Muscle layer of duodenum (tissue), 2 donors: ENCODE measurements around the gene DOCK9.

Experiments
- H3K27ac ChIP-seq: one replicate; pipeline ENCODE4 v1.7.0; 2013; ENCODE audit warnings: mild to moderate bottlenecking, low read length
- H3K27me3 ChIP-seq: one replicate; pipeline ENCODE4 v1.7.0; 2013; ENCODE audit warnings: low read depth, mild to moderate bottlenecking, control low read depth, low read length
- H3K36me3 ChIP-seq, 2 donors: one replicate each; pipeline ENCODE4 v1.7.0; 2013; ENCODE audit warnings: low read length in 2 of 2, control low read depth in 1 of 2, mild to moderate bottlenecking in 1 of 2; ENCODE audit not compliant: insufficient read depth in 2 of 2, control insufficient read depth in 1 of 2
- H3K4me1 ChIP-seq, 2 donors: one replicate each; pipeline ENCODE4 v1.7.0; 2013; ENCODE audit warnings: low read length in 2 of 2, mild to moderate bottlenecking in 2 of 2, control low read depth in 1 of 2, moderate library complexity in 1 of 2; ENCODE audit not compliant: insufficient read depth in 2 of 2, control insufficient read depth in 1 of 2
- H3K4me3 ChIP-seq, 2 donors: one replicate each; pipeline ENCODE4 v1.7.0; 2013; ENCODE audit warnings: low read length in 2 of 2, low read depth in 1 of 2, mild to moderate bottlenecking in 1 of 2
- H3K9me3 ChIP-seq, 2 donors: one replicate each; pipeline ENCODE4 v1.7.0; 2013; ENCODE audit warnings: low read length in 2 of 2, control low read depth in 1 of 2, mild to moderate bottlenecking in 1 of 2; ENCODE audit not compliant: control insufficient read depth in 1 of 2
- donor health status: healthy.

The DOCK9 gene

DNA sequence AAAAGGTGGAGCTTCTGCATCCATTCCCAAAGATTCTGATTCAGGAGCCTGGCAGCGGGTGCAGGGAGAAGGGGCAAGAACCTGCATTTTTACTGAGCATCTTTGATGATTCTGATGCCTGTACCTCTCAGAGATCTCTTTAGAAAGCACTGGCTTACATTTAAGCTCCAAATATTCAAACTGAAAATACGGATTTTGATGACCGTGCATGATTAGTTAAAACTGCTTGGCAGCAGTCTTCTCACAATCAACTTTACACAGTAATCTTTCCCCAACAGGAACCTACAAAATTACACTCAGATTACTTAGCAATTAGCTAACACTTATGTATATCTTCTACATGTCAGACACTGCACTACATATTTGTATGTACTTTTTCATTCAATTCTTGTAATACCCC, 108.9 kb downstream of the DOCK9 start:
- H3K36me3 ChIP-seq: peaks cover 39 to 57% of the 10 kb centered on the region in 2 donors
- H3K27me3 ChIP-seq: no peaks in the 10 kb centered on the region
- H3K9me3 ChIP-seq: peaks cover 5 to 8% of the 10 kb centered on the region in 2 donors
- H3K27ac ChIP-seq: no peak overlapping the region
- H3K4me1 ChIP-seq: no peaks in the 10 kb centered on the region
- no peak overlapping the region for H3K4me3 ChIP-seq

DNA sequence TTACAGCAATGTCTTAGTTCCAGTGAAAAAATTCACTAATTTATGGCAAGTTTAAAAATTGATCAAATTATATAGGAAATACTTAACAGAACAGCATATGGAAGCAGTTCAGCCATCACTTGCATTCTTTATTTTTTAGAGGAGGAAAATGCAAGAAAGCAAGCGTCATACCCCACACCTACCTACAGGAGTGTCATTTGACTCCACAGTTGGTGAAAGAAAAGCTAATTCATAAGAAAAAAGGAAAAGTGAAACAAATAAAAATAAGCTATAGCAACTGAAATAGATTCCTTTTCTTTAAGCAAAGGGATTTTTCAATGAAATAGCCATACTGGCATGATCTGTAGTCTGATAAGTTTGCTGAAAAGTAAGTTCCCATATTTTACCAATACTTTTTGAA, 111.0 kb downstream of the DOCK9 start:
- Histone ChIP-seq H3K9me3 (no peaks in the 10 kb centered on the region), H3K27me3 (no peaks in the 10 kb centered on the region), H3K4me3 (no peak overlapping the region), H3K27ac (no peak overlapping the region), H3K36me3 (peaks cover 44 to 52% of the 10 kb centered on the region in 2 donors), H3K4me1 (no peaks in the 10 kb centered on the region)

DNA sequence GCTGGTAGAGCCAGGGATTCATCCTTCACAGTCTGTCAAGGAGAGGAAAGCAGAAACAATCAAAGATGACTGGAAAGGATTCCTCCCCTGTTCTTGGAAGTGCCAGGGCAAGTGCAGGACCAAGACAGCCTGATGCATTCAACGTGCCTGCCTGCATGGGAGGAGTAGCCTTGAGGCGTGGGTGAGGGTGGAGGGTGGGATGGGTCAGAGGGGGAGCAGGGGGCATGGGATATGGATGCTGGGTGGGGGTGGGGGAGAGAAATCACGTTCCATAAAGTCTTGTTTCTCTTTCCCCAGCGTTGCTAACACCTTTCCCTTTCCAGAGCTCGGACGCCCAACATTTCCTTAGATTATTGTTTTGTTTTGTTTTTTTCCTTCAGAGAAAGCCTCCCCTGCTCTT, 117.4 kb downstream of the DOCK9 start:
- no peaks in the 10 kb centered on the region for H3K9me3 ChIP-seq
- no peaks in the 10 kb centered on the region for H3K27me3 ChIP-seq
- H3K4me3 ChIP-seq: no peak overlapping the region
- H3K4me1 ChIP-seq: peaks cover 0 to 3% of the 10 kb centered on the region in 2 donors
- peaks cover 44 to 67% of the 10 kb centered on the region in 2 donors for H3K36me3 ChIP-seq
- H3K27ac ChIP-seq: no peak overlapping the region

DNA sequence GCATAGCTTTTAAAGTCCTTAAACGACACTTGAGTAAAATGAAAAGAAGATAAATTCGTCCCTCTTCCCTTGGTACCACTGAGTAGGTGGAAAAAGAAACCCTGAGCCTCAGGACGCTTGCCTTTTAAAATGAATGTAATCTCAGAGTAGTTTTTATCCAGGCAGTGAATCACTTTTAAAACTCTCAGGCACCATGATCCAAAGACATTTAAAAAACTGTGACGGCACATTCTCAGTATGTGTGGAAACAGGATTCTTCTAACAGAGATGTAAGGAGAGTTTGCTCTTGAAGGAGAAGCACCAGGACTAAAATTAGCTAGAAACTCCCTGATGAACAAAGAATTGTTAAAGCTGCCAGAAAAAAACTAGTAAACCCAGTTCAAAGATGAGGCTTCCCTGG, 119.7 kb downstream of the DOCK9 start:
- Histone ChIP-seq H3K36me3 (peaks cover 44 to 60% of the 10 kb centered on the region in 2 donors), H3K27ac (peak overlapping the region; percentile 67), H3K27me3 (no peaks in the 10 kb centered on the region), H3K4me1 (peaks cover 0 to 4% of the 10 kb centered on the region in 2 donors), H3K9me3 (no peaks in the 10 kb centered on the region), H3K4me3 (no peak overlapping the region)

DNA sequence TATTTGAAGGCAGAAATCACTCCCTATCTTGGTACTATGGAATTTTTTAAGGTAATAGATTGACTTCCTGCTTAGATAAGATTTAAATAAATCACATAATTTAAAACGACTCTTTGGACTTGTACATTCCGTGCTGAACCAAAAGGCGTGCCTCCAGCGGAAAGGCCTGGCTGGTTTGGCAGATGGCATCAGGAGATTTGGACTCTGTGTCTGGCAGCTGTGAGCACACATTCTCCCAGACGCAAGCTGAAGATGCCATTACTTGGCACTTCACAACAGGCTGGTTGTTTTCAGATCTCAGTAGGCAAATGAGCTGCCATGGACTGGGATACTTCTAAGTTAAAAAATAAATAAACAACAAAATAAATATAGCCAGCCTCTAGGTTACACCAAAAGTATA, 120.9 kb downstream of the DOCK9 start:
- no peaks in the 10 kb centered on the region for H3K9me3 ChIP-seq
- no peak overlapping the region for H3K4me3 ChIP-seq
- peaks cover 32 to 48% of the 10 kb centered on the region in 2 donors for H3K36me3 ChIP-seq
- no peak overlapping the region for H3K27ac ChIP-seq
- H3K27me3 ChIP-seq: no peaks in the 10 kb centered on the region
- peaks cover 0 to 8% of the 10 kb centered on the region in 2 donors for H3K4me1 ChIP-seq

DNA sequence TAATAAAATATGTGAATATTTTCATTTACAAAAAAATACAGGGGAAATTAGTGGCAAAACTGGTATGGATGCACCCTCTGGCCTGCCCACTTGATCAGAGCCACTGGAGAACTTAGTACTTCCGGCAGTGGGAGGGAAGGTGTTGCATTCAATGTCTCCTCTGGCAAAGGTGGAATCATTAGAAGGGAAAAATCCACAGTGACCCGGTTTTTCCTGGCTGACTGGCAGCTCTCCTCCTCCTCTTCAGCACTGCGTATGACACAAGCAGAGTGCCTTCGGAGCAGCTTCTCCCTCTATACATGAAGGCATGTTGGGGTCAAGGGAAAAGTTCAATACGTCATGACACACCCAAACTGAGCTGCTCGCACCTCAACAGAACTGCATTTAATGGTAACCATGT, 123.4 kb downstream of the DOCK9 start:
- Histone ChIP-seq H3K27me3 (no peaks in the 10 kb centered on the region), H3K27ac (no peak overlapping the region), H3K4me3 (no peak overlapping the region), H3K36me3 (peaks cover 18 to 33% of the 10 kb centered on the region in 2 donors), H3K4me1 (peaks cover 0 to 8% of the 10 kb centered on the region in 2 donors), H3K9me3 (no peaks in the 10 kb centered on the region)

DNA sequence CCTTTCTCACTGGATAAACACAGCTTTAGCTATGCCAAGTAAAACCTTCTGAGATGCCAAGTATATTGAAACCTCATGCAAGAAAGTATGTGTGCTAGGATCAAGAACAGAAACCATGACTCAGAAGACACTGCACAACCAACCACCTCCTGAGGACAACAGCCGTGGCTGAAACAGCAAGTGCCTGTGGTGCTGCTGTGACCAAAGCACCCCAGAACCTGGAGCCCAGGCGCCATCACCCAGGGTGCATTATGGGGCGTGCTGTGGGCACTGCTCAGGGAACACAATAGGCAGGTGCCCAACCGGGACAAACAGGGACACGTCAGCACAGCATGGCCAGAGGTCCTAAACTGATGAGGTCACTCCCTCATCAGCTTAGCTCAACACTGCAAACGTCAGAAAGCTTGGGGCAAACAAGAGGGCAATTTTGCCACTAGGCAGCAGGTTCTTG, 124.1 kb downstream of the DOCK9 start:
- Histone ChIP-seq H3K27me3 (no peaks in the 10 kb centered on the region), H3K27ac (no peak overlapping the region), H3K4me3 (no peak overlapping the region), H3K36me3 (peaks cover 13 to 27% of the 10 kb centered on the region in 2 donors), H3K9me3 (no peaks in the 10 kb centered on the region), H3K4me1 (peaks cover 0 to 8% of the 10 kb centered on the region in 2 donors)

DNA sequence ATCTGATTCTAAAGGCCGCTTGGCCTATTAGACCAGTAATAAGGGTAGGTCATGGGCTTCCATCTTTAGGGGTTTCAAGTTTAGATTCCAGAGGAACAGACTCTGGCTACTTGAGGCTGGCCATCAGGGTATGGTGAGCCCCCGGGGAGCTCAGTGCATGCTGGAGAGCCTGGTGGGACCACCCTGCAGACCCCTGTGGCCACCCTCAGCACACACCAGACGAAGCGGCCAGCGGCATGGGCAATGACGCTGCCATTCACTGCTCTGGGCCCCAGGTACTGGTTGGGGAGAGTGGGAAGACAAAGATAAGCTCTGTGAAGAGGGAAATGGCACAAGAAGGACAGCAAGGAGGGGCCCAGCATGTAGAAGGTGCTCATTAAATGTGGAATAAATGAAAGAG, 126.6 kb downstream of the DOCK9 start:
- H3K27me3 ChIP-seq: no peaks in the 10 kb centered on the region
- no peaks in the 10 kb centered on the region for H3K9me3 ChIP-seq
- peaks cover 0 to 11% of the 10 kb centered on the region in 2 donors for H3K4me1 ChIP-seq
- H3K4me3 ChIP-seq: no peak overlapping the region
- H3K27ac ChIP-seq: no peak overlapping the region
- peaks cover 13 to 27% of the 10 kb centered on the region in 2 donors for H3K36me3 ChIP-seq

DNA sequence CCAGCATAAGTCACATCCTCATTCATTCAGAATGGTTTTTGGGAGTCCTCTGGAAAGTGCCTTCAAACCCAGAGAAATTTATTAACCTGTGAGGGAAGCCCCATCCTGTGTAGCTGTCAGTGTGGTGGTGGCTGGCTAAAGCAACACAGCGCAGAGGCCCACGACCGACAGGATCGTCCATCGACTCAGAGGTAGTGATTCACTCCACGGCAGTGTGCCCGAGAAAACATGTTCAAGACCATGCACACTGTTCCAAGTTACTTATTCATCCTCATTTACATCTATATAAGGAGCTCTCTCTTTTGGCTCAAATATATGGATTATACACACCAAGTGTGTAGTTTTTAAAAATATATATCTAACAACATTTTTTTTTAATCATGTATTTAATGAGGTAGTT, 129.1 kb downstream of the DOCK9 start:
- Histone ChIP-seq H3K27me3 (no peaks in the 10 kb centered on the region), H3K4me1 (peaks cover 0 to 21% of the 10 kb centered on the region in 2 donors), H3K9me3 (no peaks in the 10 kb centered on the region), H3K27ac (no peak overlapping the region), H3K36me3 (peaks cover 0 to 10% of the 10 kb centered on the region in 2 donors), H3K4me3 (no peak overlapping the region)

DNA sequence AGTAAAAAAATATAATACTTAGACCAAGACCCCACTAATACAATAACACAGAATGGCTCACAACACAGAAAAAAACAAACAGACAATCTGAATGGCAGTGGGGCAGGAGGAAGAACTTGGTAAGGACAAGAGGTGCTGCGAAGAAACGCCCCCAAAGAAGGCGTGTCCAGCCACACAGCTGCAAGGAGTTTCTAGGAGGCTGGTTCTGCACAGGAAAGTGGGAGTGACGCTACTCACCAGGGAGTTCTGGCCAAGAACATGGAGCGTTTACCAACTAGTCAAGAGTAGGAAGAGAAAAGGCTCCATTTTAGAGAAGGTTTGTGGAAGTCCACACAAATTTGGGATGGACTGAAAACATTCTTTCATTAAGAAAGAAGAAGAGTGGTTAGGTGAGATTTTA, 130.1 kb downstream of the DOCK9 start:
- Histone ChIP-seq H3K4me1 (peaks cover 0 to 16% of the 10 kb centered on the region in 2 donors), H3K9me3 (no peaks in the 10 kb centered on the region), H3K27me3 (no peaks in the 10 kb centered on the region), H3K27ac (no peak overlapping the region), H3K4me3 (no peak overlapping the region), H3K36me3 (peaks cover 0 to 10% of the 10 kb centered on the region in 2 donors)

DNA sequence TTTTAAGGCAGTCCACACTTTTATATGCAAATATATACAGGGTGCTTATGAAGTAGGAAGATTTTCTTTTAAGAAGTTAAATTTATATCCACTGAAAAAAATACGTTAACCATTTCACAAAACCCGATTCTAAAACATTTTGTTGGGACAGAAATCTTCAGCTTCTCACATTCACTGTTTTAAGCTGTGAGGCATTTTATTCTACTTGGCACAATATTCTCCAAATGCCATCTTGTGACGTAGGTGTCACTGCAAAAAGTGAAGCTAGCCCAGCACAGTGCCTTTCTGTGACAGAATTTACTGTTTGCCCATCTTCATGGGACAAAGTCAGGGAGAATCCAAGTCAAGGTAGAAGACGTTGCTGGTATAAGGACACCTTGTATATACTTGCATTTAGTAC, 130.9 kb downstream of the DOCK9 start:
- Histone ChIP-seq H3K9me3 (no peaks in the 10 kb centered on the region), H3K27me3 (no peaks in the 10 kb centered on the region), H3K4me3 (no peak overlapping the region), H3K36me3 (peaks cover 0 to 10% of the 10 kb centered on the region in 2 donors), H3K27ac (no peak overlapping the region), H3K4me1 (peaks cover 0 to 16% of the 10 kb centered on the region in 2 donors)

DNA sequence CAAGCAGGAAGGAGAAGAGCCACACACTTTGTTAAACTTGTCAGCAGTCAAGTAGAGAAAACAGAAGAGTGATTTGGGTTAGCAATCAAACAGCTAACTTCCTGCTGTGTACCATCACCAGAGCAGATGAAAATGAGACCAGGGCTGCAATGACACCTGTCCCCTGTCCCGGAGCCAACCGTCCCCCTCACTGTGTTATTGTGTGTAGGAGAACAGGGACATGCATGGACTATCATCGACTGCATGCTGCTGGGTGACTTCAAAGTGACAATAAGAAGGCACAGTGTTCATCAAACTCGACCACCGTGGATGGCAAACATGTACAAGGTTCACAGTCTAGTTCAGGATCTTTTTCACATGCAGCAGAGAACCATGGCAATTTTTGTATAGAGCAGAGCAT, 131.3 kb downstream of the DOCK9 start:
- peaks cover 0 to 16% of the 10 kb centered on the region in 2 donors for H3K4me1 ChIP-seq
- no peak overlapping the region for H3K4me3 ChIP-seq
- H3K27me3 ChIP-seq: no peaks in the 10 kb centered on the region
- peaks cover 0 to 10% of the 10 kb centered on the region in 2 donors for H3K36me3 ChIP-seq
- H3K9me3 ChIP-seq: no peaks in the 10 kb centered on the region
- no peak overlapping the region for H3K27ac ChIP-seq
